AML-193 (cell line): Measurements from ENCODE around the gene METRNL.
A peak's percentile ranks its signal among the peaks of the same experiment; 100 is the strongest.

ENCODE experiments used
- DNase-seq, 2 experiments: peaks; one replicate each; lab custom pipeline; 2025; lab: John Stamatoyannopoulos, UW

METRNL gene

DNA sequence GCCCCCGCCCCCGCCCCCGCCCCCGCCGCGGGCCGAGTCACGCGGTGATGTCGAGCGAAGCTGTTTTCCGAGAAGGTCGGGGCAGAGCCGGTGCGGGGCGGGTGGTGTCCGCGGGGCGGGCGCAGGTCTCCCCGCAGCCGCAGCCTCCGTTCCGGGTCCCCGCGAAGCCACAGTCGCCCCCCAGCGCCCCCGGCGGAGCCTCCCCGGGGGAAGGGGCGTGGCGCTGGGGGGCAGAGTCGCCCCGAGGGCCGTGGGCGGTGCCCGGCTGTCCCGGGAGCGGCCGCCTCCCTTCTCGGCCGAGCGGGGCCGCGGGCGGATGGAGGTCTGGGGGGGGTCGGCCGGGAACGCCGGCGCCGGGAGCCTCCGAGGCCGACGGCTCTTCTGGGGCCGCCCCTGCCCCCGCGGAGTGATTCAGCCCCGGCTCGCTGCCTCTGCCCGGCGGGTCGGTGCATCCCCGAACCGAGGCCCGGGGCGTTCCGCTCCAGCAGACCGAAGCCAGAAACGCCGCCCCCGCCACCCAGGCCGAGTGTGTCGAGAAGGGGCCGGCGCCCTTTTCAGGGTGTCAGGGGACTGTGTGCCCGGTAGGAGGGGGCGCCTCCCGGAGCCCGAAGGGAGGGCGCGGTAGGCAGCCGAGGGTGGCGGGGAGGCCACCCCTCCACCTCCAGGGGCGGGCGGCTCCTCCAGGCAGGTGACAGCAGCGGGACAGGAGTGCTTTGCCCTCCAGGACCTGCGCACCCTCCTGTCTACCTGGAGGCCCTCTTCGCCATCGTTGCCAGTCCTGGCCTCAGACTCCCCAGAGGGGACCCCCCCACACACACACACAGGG lies 1.7 kb downstream of the METRNL start:
- DNase-seq, result no peak

DNA sequence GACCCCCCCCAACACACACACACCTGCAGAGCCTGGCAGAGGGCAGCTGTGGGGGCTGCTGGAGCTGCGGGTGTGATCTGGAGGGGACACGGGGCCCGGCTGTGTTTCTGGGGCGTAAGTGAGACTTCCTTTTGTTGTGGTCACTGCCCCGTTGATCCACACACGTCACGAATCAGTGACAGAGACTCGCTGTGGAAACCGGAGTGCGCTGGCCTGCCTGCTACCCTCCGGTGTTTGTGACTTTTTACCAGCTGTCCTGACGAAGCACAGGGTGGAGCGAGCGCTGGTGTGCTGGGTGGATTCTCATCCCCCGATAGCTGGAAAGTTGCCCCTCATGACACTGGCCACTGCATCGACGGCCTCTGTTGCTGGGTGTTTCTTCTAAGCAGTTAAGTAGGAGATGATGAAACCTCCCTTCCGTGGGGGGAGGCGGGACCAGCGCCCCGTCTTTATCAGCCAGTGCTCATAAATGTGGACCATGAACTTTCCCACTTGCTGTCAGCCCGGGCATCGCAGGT lies 2.3 kb downstream of the METRNL start:
- peak; percentile 46 to 70 for DNase-seq

DNA sequence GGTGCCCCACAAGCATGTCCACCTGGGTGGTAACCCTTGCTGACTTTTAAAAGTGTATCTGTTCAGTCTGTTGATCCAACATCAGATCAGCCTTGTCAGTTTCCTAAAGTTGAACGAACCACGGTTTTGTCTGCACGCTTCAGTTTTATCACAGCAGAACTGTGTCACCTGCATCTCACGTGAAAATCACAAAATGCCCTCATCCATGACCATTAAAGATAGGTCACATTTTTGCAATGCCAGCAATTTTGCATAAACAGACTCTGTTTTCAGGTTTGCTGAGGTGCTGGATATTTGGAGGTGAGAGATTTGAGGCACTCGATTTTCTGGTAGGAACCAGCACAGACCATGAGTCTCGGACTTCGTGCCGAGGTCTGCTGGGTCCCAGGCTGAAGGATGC lies 3.0 kb downstream of the METRNL start:
- no peak for DNase-seq

DNA sequence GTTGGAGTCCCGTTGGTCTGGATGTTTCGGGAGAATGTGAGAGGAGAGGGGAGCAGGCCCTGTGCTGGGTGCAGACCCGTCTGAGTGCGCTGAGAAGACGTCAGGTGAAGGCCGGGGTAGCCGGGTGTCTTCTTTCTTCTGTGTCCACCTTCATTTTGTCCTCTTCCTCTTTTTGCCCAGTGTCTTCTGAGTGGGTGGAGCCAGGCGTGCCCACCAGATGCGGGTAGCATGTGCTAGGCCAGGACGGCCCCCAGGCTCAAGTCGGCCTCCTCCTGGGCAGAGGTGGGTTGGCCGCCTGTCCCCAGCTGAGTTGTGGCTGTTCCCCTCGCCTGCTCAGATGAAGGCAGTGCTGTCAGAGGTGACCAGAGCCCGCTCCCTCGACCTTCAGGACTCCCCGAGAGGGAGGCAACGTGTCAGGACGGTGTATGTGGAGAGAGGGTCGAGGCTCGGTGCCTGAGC lies 3.5 kb downstream of the METRNL start:
- DNase-seq, result peak; percentile 41 to 66

DNA sequence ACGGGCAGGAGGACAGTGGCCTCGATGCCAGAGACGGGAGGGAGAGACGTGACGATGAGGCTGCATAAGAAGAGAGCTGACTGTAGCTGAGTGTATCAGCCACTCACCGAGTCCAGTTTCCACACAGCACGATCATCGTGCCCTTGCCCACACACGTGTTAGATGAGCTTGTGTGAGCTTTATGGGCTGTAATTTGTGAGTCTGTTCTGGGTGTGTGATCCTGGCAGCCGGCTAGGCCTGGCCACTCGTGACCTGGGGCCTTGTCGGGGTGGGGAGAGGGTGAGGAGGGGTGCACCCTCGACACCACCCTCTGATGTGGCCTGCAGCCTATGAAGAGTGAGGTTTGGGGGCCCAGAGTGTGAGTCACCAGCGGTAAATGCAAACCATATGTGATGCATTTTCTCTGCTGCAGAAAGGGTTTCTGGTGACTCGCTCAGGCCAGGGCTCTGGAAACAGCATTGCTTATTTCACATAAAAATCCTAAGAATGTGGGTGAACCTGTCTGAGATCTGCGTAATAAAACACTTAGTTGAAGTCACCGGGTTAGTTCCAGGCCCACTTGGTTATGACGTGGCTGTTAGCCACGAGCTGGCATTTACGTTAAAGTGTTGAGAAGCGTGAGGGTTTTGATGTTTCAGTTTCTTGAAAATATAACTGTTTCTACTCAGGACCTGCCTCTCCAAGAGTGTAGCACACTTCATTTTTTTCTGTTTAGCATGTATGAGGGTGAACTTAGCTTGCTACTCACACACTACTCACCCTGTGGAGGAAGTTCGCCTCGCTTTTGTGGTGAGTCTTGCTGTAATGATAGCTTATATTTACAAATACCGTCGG lies 4.2 kb downstream of the METRNL start:
- DNase-seq, result peak; percentile 69 to 80

DNA sequence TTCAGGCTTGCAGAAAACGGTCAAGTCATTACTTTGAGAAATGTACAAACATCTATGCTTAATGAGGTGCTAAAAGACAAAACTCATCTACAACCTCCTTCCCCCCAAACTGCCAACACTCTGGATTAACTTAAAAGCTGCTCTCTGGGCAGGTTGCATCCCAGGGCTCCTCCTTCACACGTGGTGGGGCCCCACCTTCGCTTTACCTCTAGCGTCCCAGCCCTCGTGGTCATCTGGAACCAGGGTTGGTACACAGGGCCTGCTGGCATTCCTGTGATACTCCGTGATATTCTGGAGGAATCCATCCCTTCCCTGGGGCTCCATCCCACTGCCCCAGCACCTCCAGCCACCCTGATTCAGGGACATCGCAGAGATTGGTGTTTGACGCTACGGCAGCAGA lies 4.8 kb downstream of the METRNL start:
- DNase-seq, result no peak

DNA sequence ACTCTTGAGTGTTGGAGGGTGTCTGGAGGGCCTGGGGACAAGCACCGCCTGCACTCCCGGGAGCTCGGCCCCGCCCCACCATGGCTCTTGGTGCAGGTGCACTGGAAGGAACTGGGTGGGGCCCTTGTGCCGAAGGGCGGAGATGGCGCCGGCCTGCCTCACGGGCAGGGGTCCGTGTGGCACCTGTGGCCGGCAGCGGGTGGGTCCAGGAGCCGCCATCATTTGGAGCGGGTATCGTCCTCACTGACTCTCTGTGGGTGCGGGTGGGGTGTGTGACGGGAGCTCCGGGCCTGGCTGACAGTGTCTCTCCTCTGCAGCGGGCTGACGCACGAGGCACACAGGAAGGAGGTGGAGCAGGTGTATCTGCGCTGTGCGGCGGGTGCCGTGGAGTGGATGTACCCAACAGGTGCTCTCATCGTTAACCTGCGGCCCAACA lies 5.2 kb downstream of the METRNL start:
- no peak for DNase-seq

DNA sequence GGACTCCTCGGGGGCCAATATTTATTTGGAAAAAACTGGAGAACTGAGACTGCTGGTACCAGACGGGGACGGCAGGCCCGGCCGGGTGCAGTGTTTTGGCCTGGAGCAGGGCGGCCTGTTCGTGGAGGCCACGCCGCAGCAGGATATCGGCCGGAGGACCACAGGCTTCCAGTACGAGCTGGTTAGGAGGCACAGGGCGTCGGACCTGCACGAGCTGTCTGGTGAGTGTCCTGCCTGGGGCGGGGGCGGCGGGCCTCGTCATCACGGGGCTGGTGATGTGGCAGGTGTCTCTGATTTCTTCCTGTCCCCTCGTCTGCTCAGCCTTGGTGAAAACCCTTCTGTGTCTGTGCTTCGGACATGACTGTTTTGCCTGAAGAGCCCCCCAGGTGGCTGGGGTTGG lies 5.7 kb downstream of the METRNL start:
- DNase-seq, result no peak

DNA sequence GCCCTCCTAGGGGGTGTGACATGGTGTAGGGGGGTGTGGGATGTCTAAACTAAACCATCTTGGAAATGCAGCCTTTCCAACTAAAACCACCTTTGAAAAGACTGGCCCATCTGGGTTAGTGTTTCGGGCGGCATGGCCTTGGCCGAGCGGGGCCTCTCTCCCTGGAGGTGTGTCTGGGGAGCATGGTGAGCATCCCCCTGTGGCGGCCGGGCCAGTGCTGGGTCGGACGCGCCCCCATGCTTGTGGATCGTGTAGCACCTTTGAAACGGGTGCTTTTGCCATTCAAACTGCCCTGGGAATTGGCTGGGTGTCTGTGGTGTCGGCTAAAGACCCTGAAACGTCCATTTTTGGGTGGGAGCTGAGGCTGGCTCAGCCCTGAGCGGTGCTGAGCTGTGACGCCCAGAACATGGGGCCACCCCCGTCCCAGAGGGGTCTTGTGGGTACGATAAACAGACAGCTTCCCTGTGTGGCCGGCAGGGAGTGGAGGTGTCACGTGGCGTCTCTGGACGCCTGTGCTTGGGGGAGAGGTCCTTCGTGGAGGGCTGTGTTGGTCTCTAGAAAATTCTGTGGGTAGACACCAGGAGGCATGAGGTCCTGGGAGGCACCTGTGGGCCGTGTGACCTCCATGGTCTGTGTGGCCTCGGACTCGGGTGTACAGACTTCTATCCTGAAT lies 6.3 kb downstream of the METRNL start:
- DNase-seq, result no peak

DNA sequence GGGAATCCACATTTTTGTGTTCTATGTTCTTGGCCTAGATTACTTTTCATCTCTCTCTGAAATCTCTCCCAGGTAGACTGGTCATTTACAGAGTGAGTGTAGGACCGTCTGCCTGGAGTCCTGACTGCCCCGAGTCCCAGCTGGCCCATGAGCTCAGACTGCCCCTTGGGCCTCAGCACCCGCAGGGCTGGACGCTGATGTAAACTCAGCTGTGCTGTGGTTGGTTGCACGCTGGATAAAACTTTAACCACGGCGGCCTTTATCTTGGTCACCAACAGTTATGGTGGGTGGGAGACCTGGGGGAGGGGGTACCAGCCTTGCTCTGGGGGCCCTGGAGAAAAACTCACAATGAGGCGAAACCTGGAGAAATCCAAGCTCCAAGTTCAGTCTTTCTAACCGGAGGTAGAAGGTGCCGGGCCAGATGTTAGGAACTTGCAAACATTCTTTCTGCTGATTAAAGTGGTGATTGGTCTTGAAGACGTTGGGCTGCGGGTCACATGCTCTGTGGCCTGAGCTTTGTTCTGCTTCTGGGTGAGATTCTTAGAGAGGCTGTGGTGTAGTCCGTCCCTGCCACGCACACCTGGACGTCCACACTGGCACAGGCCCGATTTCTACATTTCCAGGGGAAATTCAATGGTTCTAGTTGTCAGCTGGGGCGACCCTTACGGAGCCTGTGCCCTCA lies 6.9 kb downstream of the METRNL start:
- DNase-seq, result no peak

DNA sequence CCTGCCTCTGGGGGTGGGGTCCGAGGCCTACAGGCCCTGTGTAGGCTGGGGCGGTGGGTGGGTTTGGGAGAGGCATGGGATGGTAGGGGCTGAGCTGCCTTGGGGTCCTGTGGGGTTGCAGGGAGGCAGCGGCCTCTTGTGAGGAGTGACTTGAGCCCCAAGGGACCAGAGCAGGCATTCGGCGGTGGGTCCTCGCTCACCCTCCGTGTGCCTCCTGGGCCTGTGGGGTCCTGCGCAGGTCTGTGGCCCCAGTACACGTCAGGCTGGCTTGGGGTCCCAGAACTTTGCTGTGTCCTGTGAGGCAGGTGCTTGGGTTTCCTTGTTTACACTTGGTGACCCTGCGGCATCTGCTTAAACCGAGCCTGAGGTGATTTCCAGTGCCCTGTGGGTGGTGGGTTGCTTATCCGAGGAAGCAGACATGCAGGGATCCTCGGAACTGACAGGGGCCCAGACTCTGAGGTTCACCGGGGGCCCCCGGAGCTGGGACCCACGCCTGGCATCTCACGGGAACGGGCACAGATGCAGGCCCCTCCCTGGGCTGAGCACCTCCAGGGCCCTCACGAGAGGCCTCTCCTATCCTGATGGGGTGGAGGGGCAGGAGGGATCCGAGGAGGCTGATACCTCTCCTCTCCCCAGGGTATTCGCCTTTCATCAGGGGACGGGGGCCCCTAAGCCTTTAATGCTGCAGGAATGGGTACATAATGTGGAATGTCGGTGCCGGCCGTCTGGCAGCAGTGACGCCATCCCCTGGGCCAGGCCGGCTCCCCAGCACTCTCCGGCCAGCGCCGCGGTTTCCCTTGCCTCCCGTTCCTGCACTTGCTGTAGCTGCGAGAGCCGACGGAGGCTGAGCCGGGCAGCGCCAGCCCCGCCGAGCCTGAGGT lies 7.7 kb downstream of the METRNL start:
- DNase-seq, result no peak

DNA sequence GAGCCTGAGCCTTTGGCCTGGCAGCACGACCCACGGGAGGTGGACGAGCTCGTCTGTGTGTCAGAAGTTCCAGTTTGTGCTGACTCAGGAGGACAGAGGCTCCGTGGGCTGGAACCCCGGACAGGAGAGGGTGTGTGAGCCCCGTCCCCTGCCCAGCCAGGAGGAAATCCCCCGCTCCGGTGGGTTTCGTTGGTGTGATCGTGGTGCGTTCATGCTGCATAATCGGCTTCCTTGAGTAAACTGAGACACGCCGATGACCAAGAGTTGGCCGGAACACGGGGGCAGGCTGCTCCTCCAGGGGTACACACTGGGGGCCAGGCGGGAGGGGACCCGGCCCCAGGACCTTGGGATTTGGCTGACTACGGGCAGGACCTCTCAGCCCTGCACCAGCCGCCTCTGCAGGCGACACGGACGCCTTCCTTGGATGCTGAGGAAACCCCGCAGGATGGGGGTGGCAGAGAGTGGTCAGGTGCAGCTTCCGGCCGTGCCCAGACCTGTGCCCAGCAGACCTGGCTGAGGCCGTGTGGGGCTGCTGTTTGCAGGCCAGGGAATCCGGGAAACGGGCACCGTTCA lies 8.5 kb downstream of the METRNL start:
- DNase-seq, result no peak

DNA sequence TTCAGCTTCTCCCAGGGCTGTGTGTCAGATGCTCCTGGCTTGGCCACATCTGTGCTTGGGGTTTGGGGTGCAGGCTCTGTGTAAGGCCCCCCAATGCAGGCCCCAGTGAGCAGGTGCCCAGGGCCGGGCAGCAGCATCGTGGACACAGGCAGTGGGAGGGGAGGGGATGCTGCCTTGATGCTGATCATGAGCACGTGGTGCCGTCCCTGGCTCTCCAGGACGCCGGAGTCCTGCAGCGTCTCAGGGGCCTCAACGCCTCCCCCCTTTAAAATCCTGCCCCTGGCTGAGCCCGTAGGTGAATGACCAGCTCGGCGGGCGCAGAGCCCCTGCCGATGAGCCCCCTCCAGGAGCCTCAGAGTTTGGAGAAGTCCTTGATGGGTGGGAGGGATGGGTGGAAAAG lies 9.0 kb downstream of the METRNL start:
- no peak for DNase-seq

DNA sequence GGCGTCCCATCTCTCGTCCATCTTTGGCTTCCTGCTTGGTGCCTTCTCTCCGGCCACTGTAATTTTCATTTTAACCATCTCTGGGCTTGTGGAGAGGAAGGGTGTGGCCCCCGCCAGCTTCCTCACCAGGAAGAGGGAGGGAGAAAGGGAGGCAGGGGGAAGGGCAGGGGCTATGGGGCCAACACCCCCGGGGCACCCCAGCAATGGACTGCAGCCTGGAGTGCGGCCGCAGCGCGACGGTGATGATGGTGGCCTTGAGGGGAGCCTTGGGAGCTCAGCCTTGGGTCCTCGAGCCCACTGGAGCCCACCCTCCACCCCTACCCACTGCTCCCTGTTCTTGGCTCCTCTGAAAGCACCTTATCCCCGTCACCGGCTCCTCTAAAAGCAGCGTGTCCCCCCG lies 9.5 kb downstream of the METRNL start:
- DNase-seq, result no peak

DNA sequence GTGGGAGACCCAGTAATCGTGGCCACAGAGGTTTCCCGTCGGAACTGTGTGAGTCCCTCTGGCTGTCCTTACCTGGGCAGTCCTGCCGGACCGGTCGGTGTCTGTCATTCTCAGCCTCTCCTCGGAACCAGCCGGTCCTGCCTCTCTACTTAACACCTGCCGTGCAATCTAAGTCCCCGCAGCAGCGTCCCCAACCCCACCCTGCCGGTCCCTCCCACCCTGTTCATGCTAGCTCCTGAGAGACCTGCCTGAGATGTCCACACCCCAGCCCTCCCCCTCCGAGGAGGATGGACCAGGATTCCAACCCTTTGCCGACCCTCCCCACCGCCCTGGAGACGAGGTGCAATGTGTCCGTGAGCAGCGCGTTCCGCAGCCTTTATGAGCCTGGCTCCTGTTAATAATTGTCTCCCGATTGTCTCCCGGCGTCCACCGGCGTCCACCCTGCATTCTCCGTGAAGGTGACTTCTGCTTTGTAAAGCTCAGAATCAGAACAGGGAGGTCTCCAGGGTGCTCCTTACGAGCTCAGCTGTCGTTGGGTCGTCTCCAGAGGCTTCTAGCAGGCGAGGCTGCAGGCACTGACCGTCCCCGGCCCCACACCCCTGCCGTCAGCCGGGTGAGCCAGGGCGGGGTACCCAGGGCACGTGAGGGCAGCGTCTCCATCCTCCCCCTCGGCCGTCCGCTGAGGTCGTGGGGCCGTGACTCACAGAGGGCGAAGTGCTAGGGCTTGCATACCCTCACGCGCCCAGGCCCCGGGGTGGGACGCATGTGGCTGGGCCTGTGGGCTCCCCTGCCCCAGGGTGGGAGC lies 10.1 kb downstream of the METRNL start:
- DNase-seq, result no peak

DNA sequence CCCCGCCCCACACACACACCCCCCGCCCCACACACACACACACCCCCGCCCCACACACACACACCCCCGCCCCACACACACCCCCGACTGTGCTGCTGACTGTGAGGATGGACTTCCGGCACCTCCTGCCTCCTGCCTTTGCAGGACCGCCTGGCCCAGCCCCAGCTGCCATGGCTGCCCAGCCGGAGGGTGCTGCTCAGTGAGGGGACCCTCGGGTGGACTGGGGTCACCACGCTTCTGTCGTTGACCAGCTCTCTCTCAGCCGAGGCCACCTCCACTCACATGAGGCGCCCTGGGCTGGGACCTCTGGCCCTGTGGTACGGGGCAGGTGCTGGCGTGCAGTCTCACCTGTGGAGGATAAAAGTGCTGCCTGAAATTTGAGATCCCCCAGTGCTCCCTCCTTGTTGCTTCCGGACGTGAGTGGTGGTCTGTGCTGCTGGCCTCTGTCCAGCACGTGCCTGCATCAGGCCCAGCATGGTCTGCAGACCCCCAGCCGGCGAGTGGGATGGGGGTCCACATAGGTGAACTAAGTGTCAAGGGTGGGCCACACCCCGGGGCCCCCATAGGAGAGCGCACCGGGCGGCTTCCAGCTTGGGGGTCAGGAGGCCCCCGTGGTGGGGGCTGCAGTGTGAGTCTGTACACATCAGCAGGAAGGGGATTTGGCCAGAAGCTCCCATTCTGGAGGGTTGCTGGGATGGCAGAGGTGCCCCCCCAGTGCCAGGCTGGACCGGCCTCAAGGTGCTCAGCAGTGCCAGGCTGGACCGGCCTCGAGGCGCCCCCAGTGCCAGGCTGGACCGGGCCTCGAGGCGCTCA lies 11.2 kb downstream of the METRNL start:
- no peak for DNase-seq

DNA sequence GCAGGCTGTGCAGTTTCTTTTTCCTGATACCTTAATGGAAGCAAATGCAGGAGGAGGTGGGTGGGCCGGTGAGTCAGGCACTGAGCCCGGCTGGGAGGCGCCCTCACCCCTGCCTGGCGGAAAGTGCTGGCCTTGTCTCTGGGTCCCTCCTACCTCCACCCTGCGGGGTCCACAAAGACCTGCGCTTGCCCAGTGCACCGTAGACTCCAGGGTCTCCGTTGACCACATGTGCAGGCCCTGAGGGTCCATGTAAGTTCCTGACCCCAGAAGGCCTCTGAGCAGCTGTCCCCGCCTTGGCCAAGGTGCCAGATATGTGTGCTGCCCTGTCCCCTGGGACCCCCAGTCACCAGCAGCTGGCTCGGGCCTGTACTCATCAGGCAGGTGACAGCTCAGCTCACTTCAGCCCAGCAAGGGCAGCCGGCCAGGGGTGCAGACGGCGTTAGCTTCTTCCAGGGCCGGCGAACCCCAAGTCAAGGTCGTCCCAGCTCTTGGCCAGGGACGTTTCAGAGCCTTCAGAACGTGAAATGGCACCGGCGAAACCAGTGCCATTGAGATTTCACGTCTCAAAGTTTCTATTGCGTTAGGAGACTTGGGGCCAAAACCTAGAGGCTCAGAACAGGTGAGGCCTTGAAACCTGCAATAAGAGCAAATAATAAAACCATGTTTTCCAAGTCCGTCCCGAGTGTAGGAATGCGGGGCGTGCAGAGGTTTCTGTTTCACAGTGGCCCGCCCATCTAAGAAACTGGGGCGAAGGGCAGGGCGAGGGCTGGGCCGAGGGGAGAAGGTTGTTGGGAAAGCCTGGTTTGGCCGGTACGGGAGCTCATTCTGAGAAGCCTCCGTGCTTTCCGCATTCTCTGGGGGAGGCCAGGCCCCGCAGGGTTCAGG lies 12.1 kb downstream of the METRNL start:
- DNase-seq, result no peak

DNA sequence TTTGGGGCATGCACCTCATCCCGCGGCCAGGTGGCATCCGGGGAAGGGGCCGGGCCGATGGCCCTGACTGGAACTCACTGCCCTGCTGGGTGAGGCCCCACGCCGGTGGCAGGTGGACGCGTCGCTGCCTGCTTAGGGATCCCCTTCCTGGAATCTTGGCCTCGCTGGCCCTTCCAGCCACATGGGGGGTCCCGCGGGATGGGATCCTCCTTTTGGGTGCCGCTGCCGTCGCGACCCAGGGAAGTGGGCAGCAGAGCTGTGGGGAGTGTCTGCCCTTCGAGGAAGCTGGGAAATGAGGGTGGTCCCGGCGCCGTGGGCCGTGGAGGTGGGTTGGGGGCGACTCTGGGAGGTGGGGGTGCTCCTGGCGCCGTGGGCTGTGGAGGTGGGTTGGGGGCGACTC lies 12.8 kb downstream of the METRNL start:
- no peak for DNase-seq
